Measurements from ENCODE around the gene TERT. TPM values are rescaled to one million over a fixed set of nuclear protein-coding genes. Genes with fewer than 3 reads are reported as not detected.

The TERT gene
- total RNA-seq, 3 donors from 2014 or later (not counting 1 experiment from before 2014, with no cell fraction given), result not detected

DNA sequence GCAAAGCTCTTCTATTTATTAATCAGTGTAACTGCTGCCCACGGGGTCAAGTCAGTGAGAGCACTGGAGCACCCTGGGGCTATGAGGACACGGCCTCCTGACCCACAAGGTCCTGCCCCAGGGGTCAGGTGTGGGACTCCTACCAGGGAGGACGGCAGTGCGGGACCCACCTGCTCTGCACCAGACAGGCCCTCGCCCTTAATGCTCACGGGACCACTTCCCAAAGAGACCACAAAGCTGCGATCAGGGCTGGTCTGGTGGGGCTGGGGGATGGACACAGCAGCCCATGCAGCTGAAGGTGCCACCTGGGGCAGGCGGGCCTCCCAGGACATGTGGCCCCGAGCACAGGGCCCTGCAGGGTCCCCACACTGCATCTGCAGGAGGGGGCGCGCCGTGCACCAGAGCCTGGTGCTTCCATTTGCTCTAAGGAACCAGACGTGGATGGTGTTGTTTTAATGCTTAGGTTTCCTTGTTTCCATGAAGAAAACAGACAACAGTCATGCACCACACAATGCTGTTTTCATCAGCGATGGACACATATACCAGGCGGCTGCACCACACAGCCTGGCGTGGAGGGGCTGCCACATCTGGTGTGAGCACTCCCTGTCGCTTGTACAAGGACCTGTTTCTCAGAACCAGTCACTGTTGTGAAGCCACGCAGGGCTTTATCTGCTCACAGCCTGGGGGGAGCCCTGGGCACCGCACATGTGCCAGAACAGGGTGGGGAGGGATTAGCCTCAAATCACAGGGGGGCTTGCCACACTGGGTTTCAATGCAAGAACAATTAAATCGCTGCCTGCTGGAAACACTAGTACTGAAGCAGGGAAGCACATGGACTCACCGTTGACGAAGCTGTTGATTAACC is 27.4 kb upstream of the TERT start:
- Mint-ChIP-seq H3K9me3 (no peaks in the 10 kb centered on the region), H3K36me3 (peaks cover 15% of the 10 kb centered on the region), H3K4me1 (peaks cover 5 to 18% of the 10 kb centered on the region in 2 donors), H3K27ac (no peak overlapping the region), H3K27me3 (ENCODE audit: low read depth in 2 of 2) (peaks cover 0 to 3% of the 10 kb centered on the region in 2 donors), H3K4me3 (no peak overlapping the region)
- Histone ChIP-seq H3K4me1 (ENCODE audit: control insufficient read depth, insufficient read depth, low read length) (peaks cover under 1% of the 10 kb centered on the region), H3K9me3 (ENCODE audit: control insufficient read depth, insufficient read depth, low read length) (no peaks in the 10 kb centered on the region), H3K4me3 (ENCODE audit: low read length) (no peak overlapping the region), H3K27ac (ENCODE audit: low read length) (no peak overlapping the region), H3K36me3 (ENCODE audit: control insufficient read depth, insufficient read depth, low read length) (peaks cover 70% of the 10 kb centered on the region), H3K27me3 (ENCODE audit: control insufficient read depth, insufficient read depth, low read length) (no peaks in the 10 kb centered on the region)
- no peak for TF ChIP-seq CTCF (IDR thresholded peaks at IDR 0.05)
- intact Hi-C loops (cut with micrococcal nuclease), result no loop called here
- DNase-seq (peak in 1 of 2 donors; percentile 6), ATAC-seq (no peak)
- 91% methylated on average over 22 of the region's 22 CpGs for WGBS (ENCODE audit: insufficient coverage)

DNA sequence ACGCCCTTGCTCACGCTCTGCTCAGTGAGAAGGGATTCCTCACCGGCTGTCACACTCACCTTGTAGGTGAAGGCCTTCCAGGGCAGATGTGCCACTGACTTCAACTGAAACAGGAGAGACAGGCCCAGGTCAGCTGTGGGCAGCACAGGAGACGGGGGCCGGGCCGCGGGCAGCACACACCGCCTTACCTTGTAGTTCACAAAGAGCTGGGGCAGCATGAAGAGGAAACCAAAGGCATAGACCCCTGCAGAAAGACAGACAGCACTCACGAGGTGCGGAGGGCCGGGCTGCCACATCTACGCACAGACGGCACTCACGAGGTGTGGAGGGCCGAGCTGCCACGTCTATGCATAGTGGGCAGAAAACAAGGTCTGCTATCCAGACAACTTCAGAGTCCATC is 26.7 kb upstream of the TERT start:
- no peak for TF ChIP-seq CTCF (IDR thresholded peaks at IDR 0.05)
- Histone ChIP-seq H3K27me3 (ENCODE audit: control insufficient read depth, insufficient read depth, low read length) (no peaks in the 10 kb centered on the region), H3K9me3 (ENCODE audit: control insufficient read depth, insufficient read depth, low read length) (no peaks in the 10 kb centered on the region), H3K27ac (ENCODE audit: low read length) (no peak overlapping the region), H3K4me1 (ENCODE audit: control insufficient read depth, insufficient read depth, low read length) (peaks cover 7% of the 10 kb centered on the region), H3K36me3 (ENCODE audit: control insufficient read depth, insufficient read depth, low read length) (peaks cover 70% of the 10 kb centered on the region), H3K4me3 (ENCODE audit: low read length) (no peak overlapping the region)
- H3K4me3 Mint-ChIP-seq, result no peak overlapping the region
- H3K4me1 Mint-ChIP-seq, result peaks cover 12 to 19% of the 10 kb centered on the region in 2 donors
- no peaks in the 10 kb centered on the region for H3K9me3 Mint-ChIP-seq
- peaks cover 0 to 8% of the 10 kb centered on the region in 2 donors for H3K27me3 Mint-ChIP-seq (ENCODE audit: low read depth in 2 of 2)
- intact Hi-C loops (cut with micrococcal nuclease), result no loop called here
- H3K27ac Mint-ChIP-seq, result no peak overlapping the region
- DNase-seq (peak in 1 of 2 donors; percentile 12), ATAC-seq (no peak)
- H3K36me3 Mint-ChIP-seq, result peaks cover 16% of the 10 kb centered on the region
- WGBS (ENCODE audit: insufficient coverage), result 95% methylated on average over 16 of the region's 16 CpGs

GRCh38 chr5:1320436-1321344 is 25.8 kb upstream of the TERT start:
- TF ChIP-seq CTCF (IDR thresholded peaks at IDR 0.05), result no peak
- intact Hi-C loops (cut with micrococcal nuclease), result no loop called here
- peaks cover 16% of the 10 kb centered on the region for H3K36me3 Mint-ChIP-seq
- H3K27me3 Mint-ChIP-seq (ENCODE audit: low read depth in 2 of 2), result peaks cover 0 to 13% of the 10 kb centered on the region in 2 donors
- H3K9me3 Mint-ChIP-seq, result no peaks in the 10 kb centered on the region
- Histone ChIP-seq H3K4me3 (ENCODE audit: low read length) (no peak overlapping the region), H3K27ac (ENCODE audit: low read length) (no peak overlapping the region), H3K27me3 (ENCODE audit: control insufficient read depth, insufficient read depth, low read length) (peaks cover 2% of the 10 kb centered on the region), H3K9me3 (ENCODE audit: control insufficient read depth, insufficient read depth, low read length) (no peaks in the 10 kb centered on the region), H3K36me3 (ENCODE audit: control insufficient read depth, insufficient read depth, low read length) (peaks cover 69% of the 10 kb centered on the region), H3K4me1 (ENCODE audit: control insufficient read depth, insufficient read depth, low read length) (peaks cover 16% of the 10 kb centered on the region)
- WGBS (ENCODE audit: insufficient coverage), result 95% methylated on average over 36 of the region's 36 CpGs
- no peak overlapping the region for H3K4me3 Mint-ChIP-seq
- ATAC-seq (no peak), DNase-seq (no peak)
- H3K27ac Mint-ChIP-seq, result no peak overlapping the region
- H3K4me1 Mint-ChIP-seq, result peaks cover 18 to 19% of the 10 kb centered on the region in 2 donors
